GM12872 (cell line): ENCODE measurements around the gene MAFB.

ENCODE experiments used
- CTCF ChIP-seq: IDR thresholded peaks from 3 replicates; pipeline ENCODE4 v1.5.1; 2011; ENCODE audit warnings: low read depth, mild to moderate bottlenecking, low read length, moderate library complexity; ENCODE audit not compliant: insufficient read depth

The MAFB gene

GRCh38 chr20:40689100-40689942 is at the start of gene MAFB:
MAFB (minus strand) TSS chr20:40689236; CDS start chr20:40688850, 386 bp downstream.
- no peak for TF ChIP-seq CTCF

DNA sequence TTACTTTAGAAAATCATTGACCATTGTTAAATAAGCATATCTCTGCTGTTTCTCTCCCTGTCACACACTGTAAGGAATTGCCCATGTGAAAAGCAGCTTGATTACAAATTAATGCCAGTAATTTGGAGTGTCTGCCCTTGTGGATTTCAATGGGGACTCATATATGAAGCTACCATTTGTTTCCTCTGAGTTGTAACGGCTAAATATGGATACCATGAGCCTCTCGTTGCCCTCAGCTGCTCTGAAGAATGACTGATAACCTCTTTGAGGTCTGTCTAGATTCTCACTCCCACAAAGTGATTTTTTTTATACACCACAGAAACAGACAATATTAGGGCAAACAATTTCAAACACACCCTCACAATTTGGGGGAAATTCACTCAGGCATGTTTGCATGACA is 40.0 kb upstream of the MAFB start:
- no peak for TF ChIP-seq CTCF

GRCh38 chr20:40728470-40728869 is 39.4 kb upstream of the MAFB start:
- TF ChIP-seq CTCF: peak; percentile 12; the same call in 1 of the 3 replicates

DNA sequence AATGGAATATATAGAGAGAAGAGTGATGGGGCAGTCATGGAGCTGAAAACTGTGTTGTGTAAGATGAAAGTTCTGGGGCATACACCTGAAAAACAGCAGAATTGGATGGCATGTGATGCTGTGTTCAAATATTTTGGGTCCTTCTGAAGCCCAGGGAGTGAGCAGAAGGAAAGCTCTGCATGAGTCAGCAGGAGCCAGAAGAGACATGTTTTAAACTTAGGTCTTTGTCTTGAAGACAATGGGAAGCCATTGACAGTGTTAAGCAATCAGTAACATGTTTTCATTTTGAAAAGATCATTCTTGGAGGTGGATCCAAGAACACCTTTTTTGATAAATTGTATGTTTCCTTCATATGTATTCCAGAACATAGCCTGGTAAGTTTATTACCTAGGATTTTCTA is 38.9 kb upstream of the MAFB start:
- TF ChIP-seq CTCF: no peak

DNA sequence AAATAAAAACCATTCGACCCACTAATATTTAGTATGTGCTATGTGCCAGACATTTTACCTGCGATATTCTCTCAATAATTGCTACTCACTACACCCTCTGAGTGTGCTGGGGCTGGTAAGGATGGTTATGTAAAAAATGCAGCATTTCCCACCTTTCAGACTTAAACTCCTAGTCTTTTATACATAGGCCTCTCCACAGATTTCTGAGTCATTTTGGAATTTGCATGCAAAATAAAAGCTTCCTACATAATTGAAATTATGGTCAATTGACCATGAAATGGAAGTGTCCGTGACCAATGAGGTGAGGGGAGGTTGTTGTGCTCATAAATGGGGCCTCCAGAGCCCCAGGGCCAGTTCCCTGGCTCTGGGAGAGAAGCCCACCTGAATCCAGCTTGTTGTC is 37.7 kb upstream of the MAFB start:
- TF ChIP-seq CTCF: no peak

DNA sequence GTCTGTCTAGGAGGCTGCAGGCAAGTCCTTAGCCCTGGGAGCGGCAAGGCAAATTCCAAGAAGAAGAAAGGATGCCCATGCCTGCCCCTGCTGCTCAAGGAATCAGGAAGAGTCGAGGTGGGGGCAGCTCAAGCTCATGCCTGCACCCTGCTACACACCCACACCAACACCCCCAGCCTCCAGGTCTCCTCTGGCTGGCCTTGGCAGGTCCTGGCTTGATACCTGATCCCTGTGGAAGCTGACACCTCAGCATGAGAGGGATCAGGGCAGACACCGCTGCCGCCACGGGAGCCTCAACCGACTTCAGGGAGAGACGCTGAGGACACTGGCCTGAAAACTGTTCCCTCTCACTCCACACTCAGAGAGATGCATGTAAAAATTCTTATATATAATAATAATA is 35.5 kb upstream of the MAFB start:
- TF ChIP-seq CTCF: no peak

DNA sequence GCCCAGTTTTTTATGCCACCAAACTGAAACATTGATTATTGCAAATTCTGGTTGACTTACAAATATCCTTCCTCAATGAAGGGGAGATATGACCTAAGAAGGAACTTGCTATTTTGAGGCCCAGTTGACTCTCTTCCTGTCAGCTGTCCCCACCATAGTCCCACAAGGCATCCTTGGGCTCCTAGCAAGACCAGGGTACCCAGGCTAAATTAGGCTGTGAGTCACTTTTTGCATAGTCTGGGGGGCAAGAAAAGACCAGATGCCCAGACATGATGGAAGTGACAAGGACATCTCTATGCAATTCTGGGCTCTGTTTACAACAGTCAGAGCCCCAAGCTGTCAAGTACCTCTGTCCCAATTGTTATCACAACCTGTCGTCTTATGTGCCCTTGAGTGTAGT is 31.8 kb upstream of the MAFB start:
- no peak for TF ChIP-seq CTCF
